Liver (tissue), 9 donors: ENCODE data around the gene IFI27. TPM values are rescaled to one million over a fixed set of nuclear protein-coding genes. Genes with fewer than 3 reads are reported as not detected.

Experiments
- DNase-seq: peaks from one replicate; pipeline ENCODE4 v3.0.0-alpha.2; 2017; ENCODE audit warnings: low spot score
- H3K27ac ChIP-seq, 2 donors: one replicate each; pipeline ENCODE4 v1.7.0; 2013; ENCODE audit warnings: inconsistent platforms in 2 of 2, low read length in 2 of 2, control low read depth in 1 of 2, low read depth in 1 of 2, mild to moderate bottlenecking in 1 of 2
- H3K27me3 ChIP-seq, 4 donors: one replicate each; pipeline versions ENCODE4 v1.6.1 to v1.7.0; 2013; ENCODE audit warnings: low read length in 3 of 4, inconsistent platforms in 1 of 4, mild to moderate bottlenecking in 1 of 4, moderate library complexity in 1 of 4; ENCODE audit not compliant: control insufficient read depth in 4 of 4, insufficient read depth in 4 of 4
- H3K36me3 ChIP-seq, 4 donors: one replicate each; pipeline versions ENCODE4 v1.6.1 to v1.7.0; 2013; ENCODE audit warnings: low read length in 3 of 4, mild to moderate bottlenecking in 3 of 4, low read depth in 1 of 4, moderate library complexity in 1 of 4; ENCODE audit not compliant: control insufficient read depth in 4 of 4, insufficient read depth in 3 of 4
- H3K4me1 ChIP-seq, 4 donors: one replicate each; pipeline versions ENCODE4 v1.6.1 to v1.7.0; 2013; ENCODE audit warnings: low read length in 3 of 4, mild to moderate bottlenecking in 3 of 4, moderate library complexity in 1 of 4; ENCODE audit not compliant: control insufficient read depth in 4 of 4, insufficient read depth in 4 of 4
- H3K4me3 ChIP-seq, 3 donors: one replicate each; pipeline versions ENCODE4 v1.6.1 to v1.7.0; 2013; ENCODE audit warnings: low read length in 3 of 3, control low read depth in 1 of 3, low read depth in 1 of 3, mild to moderate bottlenecking in 1 of 3
- H3K9ac ChIP-seq, 2 donors: one replicate each; pipeline ENCODE4 v1.7.0; 2013; ENCODE audit warnings: low read length in 2 of 2, mild to moderate bottlenecking in 2 of 2, moderate library complexity in 2 of 2, control low read depth in 1 of 2, low read depth in 1 of 2
- H3K9me3 ChIP-seq, 4 donors: one replicate each; pipeline versions ENCODE4 v1.6.1 to v1.7.0; 2013; ENCODE audit warnings: low read length in 3 of 4; ENCODE audit not compliant: control insufficient read depth in 4 of 4
- EGR1 ChIP-seq, 2 donors: IDR thresholded peaks; 2 replicates each; pipeline ENCODE4 v1.6.1; 2016 to 2018; ENCODE audit warnings: antibody characterized with exemption in 2 of 2, low read depth in 2 of 2
- FOXA1 ChIP-seq: IDR thresholded peaks from 2 replicates; pipeline ENCODE4 v1.6.1; 2016; ENCODE audit warnings: antibody characterized with exemption
- FOXA2 ChIP-seq: IDR thresholded peaks from 2 replicates; pipeline ENCODE4 v1.6.1; 2016; ENCODE audit warnings: antibody characterized with exemption
- HNF4A ChIP-seq, 2 donors: conservative IDR thresholded peaks; 2 replicates each; pipeline ENCODE4 v1.6.1; 2016; ENCODE audit warnings: antibody characterized with exemption in 2 of 2, mild to moderate bottlenecking in 2 of 2
- HNF4G ChIP-seq: IDR thresholded peaks from 2 replicates; pipeline ENCODE4 v1.6.1; 2016; ENCODE audit warnings: antibody characterized with exemption
- JUND ChIP-seq, 2 donors: IDR thresholded peaks; 2 replicates each; pipeline ENCODE4 v1.6.1; 2016; ENCODE audit warnings: antibody characterized with exemption in 2 of 2
- RAD21 ChIP-seq, 2 donors: IDR thresholded peaks; 2 replicates each; pipeline ENCODE4 v1.6.1; 2016; ENCODE audit warnings: antibody characterized with exemption in 2 of 2, mild to moderate bottlenecking in 2 of 2
- SP1 ChIP-seq: IDR thresholded peaks from 2 replicates; pipeline ENCODE4 v1.6.1; 2018; ENCODE audit warnings: antibody characterized with exemption, mild to moderate bottlenecking
- TAF1 ChIP-seq: conservative IDR thresholded peaks from 2 replicates; pipeline ENCODE4 v1.6.1; 2016; ENCODE audit warnings: antibody characterized with exemption, mild to moderate bottlenecking
- YY1 ChIP-seq: IDR thresholded peaks from 2 replicates; pipeline ENCODE4 v1.6.1; 2016; ENCODE audit warnings: antibody characterized with exemption, mild to moderate bottlenecking
- WGBS: extraction: QIAGEN DNeasy Blood & Tissue Kit; methylation state at CpG from one replicate; pipeline ENCODE4 v1.1.7; 2013; 5-methylcytosine and 5-hydroxymethylcytosine counted together
- polyA plus RNA-seq, 2 donors: library from polyadenylated mRNA; stranded (reverse) in 1 of 2; unstranded in 1 of 2; fragments of 200-250 nt in 1 of 2; fragments of >200 nt in 1 of 2; fragmentation: Nextera tagmentation in 1 of 2; extraction: Ambion mirVana in 1 of 2; gene quantifications; one replicate each; pipeline versions ENCODE4 v1.2.1 to v1.2.3, GENCODE V29; 2013 to 2015
- total RNA-seq, 2 donors: library from RNA; depleted of rRNA; stranded (reverse); fragments of >200 nt; gene quantifications; one replicate each; pipeline ENCODE4 v1.2.3, GENCODE V29; 2014
- TF ChIP-seq, protein P1 (sequence below): IDR thresholded peaks from 2 replicates; pipeline ENCODE4 v1.6.1; 2016; ENCODE audit warnings: antibody characterized with exemption
- TF ChIP-seq, protein P2 (sequence below): IDR thresholded peaks from 2 replicates; pipeline ENCODE4 v1.6.1; 2016; ENCODE audit warnings: antibody characterized with exemption
- TF ChIP-seq, protein P3 (sequence below): IDR thresholded peaks from 2 replicates; pipeline ENCODE4 v1.6.1; 2016; ENCODE audit warnings: antibody characterized with exemption, mild to moderate bottlenecking
- TF ChIP-seq, protein P4 (sequence below): fragments of 150-350 bp; IDR thresholded peaks from 2 replicates; pipeline ENCODE4 v1.5.1; 2017; ENCODE audit warnings: improper control_type of control experiment, low read depth, low read length; ENCODE audit not compliant: missing input control
- donor health status: healthy.
- donor health status: healthy.
- donor health status: healthy.
- donor health status: healthy.
- donor health status: healthy.

The IFI27 gene
- total and polyA plus RNA-seq, 4 donors, result 12.7 to 170 (median 42.2) TPM

DNA sequence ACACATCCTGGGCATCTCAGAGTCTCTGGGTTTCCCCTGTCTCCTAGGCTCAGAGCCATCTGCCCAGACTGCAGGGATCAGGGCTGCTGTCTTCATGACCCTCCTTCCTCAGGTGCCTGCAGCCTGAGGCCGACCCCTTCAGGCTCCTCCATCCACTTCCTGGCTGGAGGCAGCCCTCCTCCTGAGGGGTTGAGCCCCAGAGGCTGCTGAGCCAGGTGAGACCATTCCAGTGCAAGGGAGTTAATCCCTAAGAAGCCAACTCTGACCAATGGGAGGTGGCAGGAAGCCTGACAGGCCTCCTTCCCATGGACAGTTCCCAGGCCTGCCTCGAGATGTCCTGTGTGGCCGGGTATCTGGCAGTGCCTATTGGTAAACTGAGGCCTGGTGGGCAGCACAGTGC, 55.2 kb downstream of the IFI27 start:
- WGBS, result 91% methylated on average over 3 of the region's 3 CpGs
- Histone ChIP-seq H3K4me3 (no peak overlapping the region), H3K9ac (no peak overlapping the region), H3K27me3 (no peaks in the 10 kb centered on the region), H3K9me3 (no peaks in the 10 kb centered on the region), H3K4me1 (peaks cover 0 to 6% (median 3%) of the 10 kb centered on the region in 4 donors), H3K27ac (no peak overlapping the region), H3K36me3 (no peaks in the 10 kb centered on the region)
- no peak for TF ChIP-seq YY1
- TF ChIP-seq, protein P1, sequence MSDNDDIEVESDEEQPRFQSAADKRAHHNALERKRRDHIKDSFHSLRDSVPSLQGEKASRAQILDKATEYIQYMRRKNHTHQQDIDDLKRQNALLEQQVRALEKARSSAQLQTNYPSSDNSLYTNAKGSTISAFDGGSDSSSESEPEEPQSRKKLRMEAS, result no peak
- TF ChIP-seq EGR1 (IDR thresholded peaks at IDR 0.05; ENCODE audit: low read depth in 2 of 2), result no peak
- no peak for TF ChIP-seq FOXA2
- TF ChIP-seq, protein P2, sequence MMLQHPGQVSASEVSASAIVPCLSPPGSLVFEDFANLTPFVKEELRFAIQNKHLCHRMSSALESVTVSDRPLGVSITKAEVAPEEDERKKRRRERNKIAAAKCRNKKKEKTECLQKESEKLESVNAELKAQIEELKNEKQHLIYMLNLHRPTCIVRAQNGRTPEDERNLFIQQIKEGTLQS, result no peak
- no peak for TF ChIP-seq TAF1
- TF ChIP-seq, protein P3, sequence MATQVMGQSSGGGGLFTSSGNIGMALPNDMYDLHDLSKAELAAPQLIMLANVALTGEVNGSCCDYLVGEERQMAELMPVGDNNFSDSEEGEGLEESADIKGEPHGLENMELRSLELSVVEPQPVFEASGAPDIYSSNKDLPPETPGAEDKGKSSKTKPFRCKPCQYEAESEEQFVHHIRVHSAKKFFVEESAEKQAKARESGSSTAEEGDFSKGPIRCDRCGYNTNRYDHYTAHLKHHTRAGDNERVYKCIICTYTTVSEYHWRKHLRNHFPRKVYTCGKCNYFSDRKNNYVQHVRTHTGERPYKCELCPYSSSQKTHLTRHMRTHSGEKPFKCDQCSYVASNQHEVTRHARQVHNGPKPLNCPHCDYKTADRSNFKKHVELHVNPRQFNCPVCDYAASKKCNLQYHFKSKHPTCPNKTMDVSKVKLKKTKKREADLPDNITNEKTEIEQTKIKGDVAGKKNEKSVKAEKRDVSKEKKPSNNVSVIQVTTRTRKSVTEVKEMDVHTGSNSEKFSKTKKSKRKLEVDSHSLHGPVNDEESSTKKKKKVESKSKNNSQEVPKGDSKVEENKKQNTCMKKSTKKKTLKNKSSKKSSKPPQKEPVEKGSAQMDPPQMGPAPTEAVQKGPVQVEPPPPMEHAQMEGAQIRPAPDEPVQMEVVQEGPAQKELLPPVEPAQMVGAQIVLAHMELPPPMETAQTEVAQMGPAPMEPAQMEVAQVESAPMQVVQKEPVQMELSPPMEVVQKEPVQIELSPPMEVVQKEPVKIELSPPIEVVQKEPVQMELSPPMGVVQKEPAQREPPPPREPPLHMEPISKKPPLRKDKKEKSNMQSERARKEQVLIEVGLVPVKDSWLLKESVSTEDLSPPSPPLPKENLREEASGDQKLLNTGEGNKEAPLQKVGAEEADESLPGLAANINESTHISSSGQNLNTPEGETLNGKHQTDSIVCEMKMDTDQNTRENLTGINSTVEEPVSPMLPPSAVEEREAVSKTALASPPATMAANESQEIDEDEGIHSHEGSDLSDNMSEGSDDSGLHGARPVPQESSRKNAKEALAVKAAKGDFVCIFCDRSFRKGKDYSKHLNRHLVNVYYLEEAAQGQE, result no peak
- TF ChIP-seq, protein P4, sequence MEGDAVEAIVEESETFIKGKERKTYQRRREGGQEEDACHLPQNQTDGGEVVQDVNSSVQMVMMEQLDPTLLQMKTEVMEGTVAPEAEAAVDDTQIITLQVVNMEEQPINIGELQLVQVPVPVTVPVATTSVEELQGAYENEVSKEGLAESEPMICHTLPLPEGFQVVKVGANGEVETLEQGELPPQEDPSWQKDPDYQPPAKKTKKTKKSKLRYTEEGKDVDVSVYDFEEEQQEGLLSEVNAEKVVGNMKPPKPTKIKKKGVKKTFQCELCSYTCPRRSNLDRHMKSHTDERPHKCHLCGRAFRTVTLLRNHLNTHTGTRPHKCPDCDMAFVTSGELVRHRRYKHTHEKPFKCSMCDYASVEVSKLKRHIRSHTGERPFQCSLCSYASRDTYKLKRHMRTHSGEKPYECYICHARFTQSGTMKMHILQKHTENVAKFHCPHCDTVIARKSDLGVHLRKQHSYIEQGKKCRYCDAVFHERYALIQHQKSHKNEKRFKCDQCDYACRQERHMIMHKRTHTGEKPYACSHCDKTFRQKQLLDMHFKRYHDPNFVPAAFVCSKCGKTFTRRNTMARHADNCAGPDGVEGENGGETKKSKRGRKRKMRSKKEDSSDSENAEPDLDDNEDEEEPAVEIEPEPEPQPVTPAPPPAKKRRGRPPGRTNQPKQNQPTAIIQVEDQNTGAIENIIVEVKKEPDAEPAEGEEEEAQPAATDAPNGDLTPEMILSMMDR, result no peak
- no peak for TF ChIP-seq HNF4G
- no peak for TF ChIP-seq SP1
- TF ChIP-seq HNF4A (conservative IDR thresholded peaks at IDR 0.05), result no peak
- no peak for TF ChIP-seq FOXA1
- TF ChIP-seq RAD21 (IDR thresholded peaks at IDR 0.05), result no peak
- TF ChIP-seq JUND (IDR thresholded peaks at IDR 0.05), result no peak
- DNase-seq, result no peak

Other genes starting within 250 kb of the IFI27 start
- not detected for gene FAM181A, start 183.4 kb upstream of the IFI27 start, total RNA-seq
- gene FAM181A, start 183.4 kb upstream of the IFI27 start, polyA plus RNA-seq, result not detected
- under 1 TPM; 0.50 to 0.56 TPM for gene ASB2, start 134.2 kb upstream of the IFI27 start, total RNA-seq
- under 1 TPM; 0.18 to 0.27 TPM for gene ASB2, start 134.2 kb upstream of the IFI27 start, polyA plus RNA-seq
- gene CCDC197, start 113.4 kb upstream of the IFI27 start, total RNA-seq, result not detected
- not detected for gene CCDC197, start 113.4 kb upstream of the IFI27 start, polyA plus RNA-seq
- under 1 TPM; 0.28 to 0.92 TPM for gene OTUB2, start 84.4 kb upstream of the IFI27 start, total RNA-seq
- under 1 TPM; 0.62 to 0.64 TPM for gene OTUB2, start 84.4 kb upstream of the IFI27 start, polyA plus RNA-seq
- 10 to 100 TPM; 33.8 to 53.2 TPM for gene DDX24, start 29.5 kb upstream of the IFI27 start, total RNA-seq
- 10 to 100 TPM; 42.5 to 59.7 TPM for gene DDX24, start 29.5 kb upstream of the IFI27 start, polyA plus RNA-seq
- gene IFI27L1, start 29.4 kb upstream of the IFI27 start, total RNA-seq, result 1 to 10 TPM; 3.7 to 4.4 TPM
- gene IFI27L1, start 29.4 kb upstream of the IFI27 start, polyA plus RNA-seq, result 1 to 10 TPM; 6.8 to 8.1 TPM
- 1 to 10 TPM; 1.7 to 6.1 TPM for gene IFI27L2, start 18.9 kb downstream of the IFI27 start, total RNA-seq
- 1 to 10 TPM; 6.0 to 7.2 TPM for gene IFI27L2, start 18.9 kb downstream of the IFI27 start, polyA plus RNA-seq
- gene PPP4R4, start 63.6 kb downstream of the IFI27 start, total RNA-seq, result 1 to 10 TPM in 1 of 2 donors, under 1 TPM in 1; 0.67 to 1.3 TPM
- gene PPP4R4, start 63.6 kb downstream of the IFI27 start, polyA plus RNA-seq, result 1 to 10 TPM in 1 of 2 donors, under 1 TPM in 1; 0.52 to 2.4 TPM
- 100 to 1,000 TPM; 105 to 256 TPM for gene SERPINA10, start 182.5 kb downstream of the IFI27 start, total RNA-seq
- gene SERPINA10, start 182.5 kb downstream of the IFI27 start, polyA plus RNA-seq, result 100 to 1,000 TPM; 131 to 363 TPM
- 100 to 1,000 TPM; 188 to 330 TPM for gene SERPINA6, start 212.6 kb downstream of the IFI27 start, total RNA-seq
- 100 to 1,000 TPM; 327 to 357 TPM for gene SERPINA6, start 212.6 kb downstream of the IFI27 start, polyA plus RNA-seq